Duodenal mucosa (tissue), 2 donors: ENCODE measurements around the gene PDC.

Source experiments
- H3K27ac ChIP-seq: one replicate; pipeline ENCODE4 v1.7.0; 2013; ENCODE audit warnings: low read depth, low read length
- H3K27me3 ChIP-seq, 2 donors: one replicate each; pipeline ENCODE4 v1.7.0; 2013; ENCODE audit warnings: low read length in 2 of 2, control low read depth in 1 of 2; ENCODE audit not compliant: insufficient read depth in 2 of 2, control insufficient read depth in 1 of 2
- H3K36me3 ChIP-seq, 2 donors: one replicate each; pipeline ENCODE4 v1.7.0; 2013; ENCODE audit warnings: low read length in 2 of 2, control low read depth in 1 of 2; ENCODE audit not compliant: insufficient read depth in 2 of 2, control insufficient read depth in 1 of 2
- H3K4me1 ChIP-seq, 2 donors: one replicate each; pipeline ENCODE4 v1.7.0; 2013; ENCODE audit warnings: low read length in 2 of 2, control low read depth in 1 of 2; ENCODE audit not compliant: insufficient read depth in 2 of 2, control insufficient read depth in 1 of 2
- H3K4me3 ChIP-seq, 2 donors: one replicate each; pipeline ENCODE4 v1.7.0; 2013; ENCODE audit warnings: low read length in 2 of 2, low read depth in 1 of 2
- H3K9ac ChIP-seq, 2 donors: one replicate each; pipeline ENCODE4 v1.7.0; 2013; ENCODE audit warnings: low read length in 2 of 2, low read depth in 1 of 2
- H3K9me3 ChIP-seq, 2 donors: one replicate each; pipeline ENCODE4 v1.7.0; 2013; ENCODE audit warnings: low read length in 2 of 2, control low read depth in 1 of 2; ENCODE audit not compliant: control insufficient read depth in 1 of 2

The PDC gene

GRCh38 chr1:186492531-186493291 lies 31.8 kb upstream of the PDC start:
- Histone ChIP-seq H3K9me3 (no peaks in the 10 kb centered on the region), H3K4me1 (no peaks in the 10 kb centered on the region), H3K4me3 (no peak overlapping the region), H3K36me3 (no peaks in the 10 kb centered on the region), H3K9ac (no peak overlapping the region), H3K27ac (no peak overlapping the region), H3K27me3 (no peaks in the 10 kb centered on the region)

GRCh38 chr1:186491336-186491735 lies 30.4 kb upstream of the PDC start:
- no peaks in the 10 kb centered on the region for H3K27me3 ChIP-seq
- H3K9me3 ChIP-seq = no peaks in the 10 kb centered on the region
- no peaks in the 10 kb centered on the region for H3K36me3 ChIP-seq
- H3K4me1 ChIP-seq = no peaks in the 10 kb centered on the region
- H3K9ac ChIP-seq = no peak overlapping the region
- no peak overlapping the region for H3K27ac ChIP-seq
- no peak overlapping the region for H3K4me3 ChIP-seq

- H3K9me3 ChIP-seq = no peaks in the 10 kb centered on the region
- H3K27me3 ChIP-seq = no peaks in the 10 kb centered on the region
- no peak overlapping the region for H3K4me3 ChIP-seq
- H3K4me1 ChIP-seq = no peaks in the 10 kb centered on the region
- H3K9ac ChIP-seq = no peak overlapping the region
- H3K27ac ChIP-seq = no peak overlapping the region
- no peaks in the 10 kb centered on the region for H3K36me3 ChIP-seq
Observed at GRCh38 chr1:186487163-186487562, 26.2 kb upstream of the PDC start.

- Histone ChIP-seq H3K27me3 (no peaks in the 10 kb centered on the region), H3K9ac (no peak overlapping the region), H3K36me3 (no peaks in the 10 kb centered on the region), H3K4me3 (no peak overlapping the region), H3K4me1 (peaks cover 0 to 6% of the 10 kb centered on the region in 2 donors), H3K9me3 (no peaks in the 10 kb centered on the region), H3K27ac (no peak overlapping the region)
Observed at GRCh38 chr1:186486061-186486460, 25.1 kb upstream of the PDC start.

- no peak overlapping the region for H3K4me3 ChIP-seq
- no peak overlapping the region for H3K9ac ChIP-seq
- H3K27ac ChIP-seq = no peak overlapping the region
- peaks cover 0 to 9% of the 10 kb centered on the region in 2 donors for H3K4me1 ChIP-seq
- no peaks in the 10 kb centered on the region for H3K36me3 ChIP-seq
- H3K9me3 ChIP-seq = no peaks in the 10 kb centered on the region
- no peaks in the 10 kb centered on the region for H3K27me3 ChIP-seq
Observed at GRCh38 chr1:186483561-186483960, 22.6 kb upstream of the PDC start.

GRCh38 chr1:186482661-186483255 lies 21.8 kb upstream of the PDC start:
- Histone ChIP-seq H3K4me3 (no peak overlapping the region), H3K27me3 (no peaks in the 10 kb centered on the region), H3K9ac (no peak overlapping the region), H3K27ac (no peak overlapping the region), H3K9me3 (no peaks in the 10 kb centered on the region), H3K4me1 (peaks cover 0 to 9% of the 10 kb centered on the region in 2 donors), H3K36me3 (no peaks in the 10 kb centered on the region)

- H3K4me3 ChIP-seq = no peak overlapping the region
- no peaks in the 10 kb centered on the region for H3K27me3 ChIP-seq
- H3K27ac ChIP-seq = no peak overlapping the region
- no peaks in the 10 kb centered on the region for H3K9me3 ChIP-seq
- H3K4me1 ChIP-seq = peaks cover 0 to 9% of the 10 kb centered on the region in 2 donors
- H3K36me3 ChIP-seq = no peaks in the 10 kb centered on the region
- H3K9ac ChIP-seq = no peak overlapping the region
Observed at GRCh38 chr1:186481303-186481888, 20.5 kb upstream of the PDC start.

GRCh38 chr1:186479162-186479561 lies 18.2 kb upstream of the PDC start:
- Histone ChIP-seq H3K4me3 (no peak overlapping the region), H3K27ac (no peak overlapping the region), H3K9ac (no peak overlapping the region), H3K9me3 (no peaks in the 10 kb centered on the region), H3K27me3 (no peaks in the 10 kb centered on the region), H3K36me3 (no peaks in the 10 kb centered on the region), H3K4me1 (peaks cover 0 to 9% of the 10 kb centered on the region in 2 donors)

GRCh38 chr1:186476264-186477040 lies 15.5 kb upstream of the PDC start:
- Histone ChIP-seq H3K27me3 (no peaks in the 10 kb centered on the region), H3K4me3 (no peak overlapping the region), H3K9me3 (no peaks in the 10 kb centered on the region), H3K9ac (no peak overlapping the region), H3K27ac (no peak overlapping the region), H3K4me1 (peaks cover 0 to 7% of the 10 kb centered on the region in 2 donors), H3K36me3 (no peaks in the 10 kb centered on the region)

- Histone ChIP-seq H3K9me3 (no peaks in the 10 kb centered on the region), H3K9ac (no peak overlapping the region), H3K27me3 (no peaks in the 10 kb centered on the region), H3K27ac (no peak overlapping the region), H3K4me1 (no peaks in the 10 kb centered on the region), H3K4me3 (no peak overlapping the region), H3K36me3 (no peaks in the 10 kb centered on the region)
Observed at GRCh38 chr1:186474208-186474607, 13.3 kb upstream of the PDC start.
